ENCODE results near the gene ABCC6. TPM values are rescaled to one million over a fixed set of nuclear protein-coding genes. Genes with fewer than 3 reads are reported as not detected.
"Not testable (repeated sequence)": the region's sequence is repeated elsewhere in the genome, so short reads cannot be mapped to it uniquely, and the experiment has no call there.

The ABCC6 gene
- total RNA-seq, 3 donors from 2014 or later (not counting 1 experiment from before 2014, with no cell fraction given) = 0.16 to 0.25 TPM; not detected in 1

DNA sequence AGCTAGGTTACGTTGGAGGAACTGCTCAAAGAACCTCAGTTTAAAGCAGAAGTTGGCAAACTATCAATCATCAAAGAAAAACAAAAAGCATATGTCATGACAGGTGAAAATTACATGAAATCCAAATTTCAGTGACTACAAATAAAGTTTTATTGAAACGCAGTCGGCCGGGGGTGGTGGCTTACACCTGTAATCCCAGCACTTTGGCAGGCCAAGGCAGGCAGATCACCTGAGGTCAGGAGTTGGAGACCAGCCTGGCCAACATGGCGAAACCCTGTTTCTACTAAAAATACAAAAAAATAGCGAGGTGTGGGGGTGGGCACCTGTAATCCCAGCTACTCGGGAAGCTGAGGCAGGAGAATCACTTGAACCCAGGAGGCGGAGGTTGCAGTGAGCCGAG, 2.8 kb downstream of the ABCC6 start:
- H3K27ac Mint-ChIP-seq; H3K4me3 Mint-ChIP-seq; H3K4me1 Mint-ChIP-seq; intact Hi-C loops (cut with micrococcal nuclease); H3K27me3 ChIP-seq (ENCODE audit: control insufficient read depth, insufficient read depth, low read length); H3K9me3 Mint-ChIP-seq; ATAC-seq; H3K36me3 ChIP-seq (ENCODE audit: control insufficient read depth, insufficient read depth, low read length); H3K27me3 Mint-ChIP-seq (ENCODE audit: low read depth in 2 of 2); H3K27ac ChIP-seq (ENCODE audit: low read length); H3K9me3 ChIP-seq (ENCODE audit: control insufficient read depth, insufficient read depth, low read length); H3K36me3 Mint-ChIP-seq; H3K4me3 ChIP-seq (ENCODE audit: low read length); DNase-seq; H3K4me1 ChIP-seq (ENCODE audit: control insufficient read depth, insufficient read depth, low read length): not testable (repeated sequence)
- 97% methylated on average over 3 of the region's 9 CpGs for WGBS (ENCODE audit: insufficient coverage)

DNA sequence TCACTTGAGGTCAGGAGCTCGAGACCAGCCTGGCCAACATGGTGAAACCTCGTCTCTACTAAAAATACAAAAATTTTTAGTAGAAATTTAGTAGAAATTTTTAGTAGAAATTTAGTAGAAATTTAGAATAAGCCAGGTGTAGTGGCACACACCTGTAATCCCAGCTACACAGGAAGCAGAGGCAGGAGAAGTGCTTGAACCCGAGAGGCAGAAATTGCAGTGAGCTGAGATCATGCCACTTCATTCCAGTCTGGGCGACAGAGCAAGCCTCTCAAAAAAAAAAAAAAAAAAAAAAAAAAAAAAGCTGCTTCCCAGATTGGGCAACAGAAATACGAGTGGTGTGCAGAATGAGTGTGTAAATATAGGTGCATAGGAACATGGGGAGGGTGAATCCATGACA, 4.5 kb downstream of the ABCC6 start:
- H3K4me1 Mint-ChIP-seq; H3K4me3 ChIP-seq (ENCODE audit: low read length); H3K36me3 ChIP-seq (ENCODE audit: control insufficient read depth, insufficient read depth, low read length); H3K36me3 Mint-ChIP-seq; H3K27me3 Mint-ChIP-seq (ENCODE audit: low read depth in 2 of 2); H3K27ac ChIP-seq (ENCODE audit: low read length); H3K4me3 Mint-ChIP-seq; DNase-seq; H3K27me3 ChIP-seq (ENCODE audit: control insufficient read depth, insufficient read depth, low read length); H3K27ac Mint-ChIP-seq; H3K4me1 ChIP-seq (ENCODE audit: control insufficient read depth, insufficient read depth, low read length); H3K9me3 Mint-ChIP-seq; ATAC-seq; H3K9me3 ChIP-seq (ENCODE audit: control insufficient read depth, insufficient read depth, low read length); intact Hi-C loops (cut with micrococcal nuclease): not testable (repeated sequence)
- no CpG with 5 or more reads among the region's 5 CpGs for WGBS (ENCODE audit: insufficient coverage)

DNA sequence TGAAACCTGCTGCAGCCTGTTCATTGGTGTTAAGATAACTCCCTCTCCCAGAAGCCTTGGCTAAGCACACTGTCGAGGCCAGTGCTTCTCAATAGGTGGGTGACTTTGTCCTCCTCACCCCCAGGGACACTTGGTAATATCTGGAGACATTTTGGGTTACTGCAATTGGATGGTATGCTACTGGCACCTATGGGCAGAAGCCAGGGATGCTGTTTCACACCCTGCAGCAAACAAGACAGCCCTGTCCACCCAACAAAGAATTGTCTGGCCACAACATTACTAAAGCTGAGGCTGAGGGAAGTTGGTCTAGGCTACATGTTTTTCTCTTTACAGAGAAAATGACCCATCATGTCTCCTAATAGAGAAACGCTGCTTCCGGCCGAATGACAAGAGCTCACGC, 4.9 kb downstream of the ABCC6 start:
- intact Hi-C loops (cut with micrococcal nuclease); H3K27me3 ChIP-seq (ENCODE audit: control insufficient read depth, insufficient read depth, low read length); H3K27ac Mint-ChIP-seq; H3K36me3 ChIP-seq (ENCODE audit: control insufficient read depth, insufficient read depth, low read length); H3K4me1 ChIP-seq (ENCODE audit: control insufficient read depth, insufficient read depth, low read length); H3K27me3 Mint-ChIP-seq (ENCODE audit: low read depth in 2 of 2); H3K36me3 Mint-ChIP-seq; H3K9me3 ChIP-seq (ENCODE audit: control insufficient read depth, insufficient read depth, low read length); H3K9me3 Mint-ChIP-seq; H3K4me3 ChIP-seq (ENCODE audit: low read length); ATAC-seq; DNase-seq; H3K4me3 Mint-ChIP-seq; H3K4me1 Mint-ChIP-seq; H3K27ac ChIP-seq (ENCODE audit: low read length): not testable (repeated sequence)
- no CpG with 5 or more reads among the region's 5 CpGs for WGBS (ENCODE audit: insufficient coverage)

DNA sequence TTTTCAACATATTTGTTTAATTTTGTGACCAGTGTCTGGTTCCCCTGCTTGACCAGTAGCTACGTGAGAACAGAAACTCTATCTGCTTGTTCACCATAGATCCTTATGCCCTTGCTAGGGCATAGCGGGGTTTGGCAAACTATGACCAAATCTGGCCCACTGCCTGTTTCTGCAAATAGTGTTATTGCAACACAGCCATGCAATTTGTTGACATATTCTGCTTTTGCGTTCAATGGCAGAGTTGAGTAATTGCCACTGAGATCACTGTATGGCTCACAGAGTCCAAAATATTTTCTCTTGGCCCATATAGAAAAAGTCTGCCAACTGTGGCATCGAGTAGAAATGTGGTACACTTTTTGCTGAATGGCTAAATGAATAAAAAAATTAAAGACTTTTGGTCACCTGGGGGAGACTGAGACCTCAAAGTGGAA, 9.4 kb downstream of the ABCC6 start:
- DNase-seq; ATAC-seq; H3K27ac ChIP-seq (ENCODE audit: low read length): not testable (repeated sequence)

DNA sequence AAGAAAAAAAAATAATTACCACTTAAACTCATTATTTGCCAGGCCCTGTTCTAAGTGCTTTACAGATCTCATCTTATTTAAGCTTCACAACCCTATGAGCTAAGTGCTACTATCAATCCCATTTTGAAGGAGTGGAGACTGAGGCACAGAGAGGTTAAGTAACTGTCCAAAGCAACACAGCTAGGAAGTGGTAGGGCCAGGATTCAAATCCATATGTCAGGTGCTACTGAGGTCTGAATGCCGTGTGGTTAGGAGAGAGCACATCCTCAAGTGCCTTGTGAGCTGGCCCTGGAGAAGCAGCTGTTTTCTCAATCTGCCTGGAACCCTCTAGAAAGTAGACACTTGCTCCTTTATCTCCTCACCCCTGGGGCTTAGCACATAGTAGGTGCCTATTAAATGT, 11.9 kb downstream of the ABCC6 start:
- 56% methylated on average over 1 of the region's 1 CpG for WGBS (ENCODE audit: insufficient coverage)
- H3K36me3 Mint-ChIP-seq = not testable (repeated sequence)

More for the DNA sequence above, 9.4 kb downstream of the ABCC6 start:
- H3K27me3 ChIP-seq (ENCODE audit: control insufficient read depth, insufficient read depth, low read length); H3K4me1 Mint-ChIP-seq; H3K27me3 Mint-ChIP-seq (ENCODE audit: low read depth in 2 of 2); H3K4me3 Mint-ChIP-seq; H3K4me3 ChIP-seq (ENCODE audit: low read length); H3K36me3 Mint-ChIP-seq; H3K9me3 ChIP-seq (ENCODE audit: control insufficient read depth, insufficient read depth, low read length); H3K36me3 ChIP-seq (ENCODE audit: control insufficient read depth, insufficient read depth, low read length); H3K27ac Mint-ChIP-seq; H3K9me3 Mint-ChIP-seq; intact Hi-C loops (cut with micrococcal nuclease); H3K4me1 ChIP-seq (ENCODE audit: control insufficient read depth, insufficient read depth, low read length): not testable (repeated sequence)
- 72% methylated on average over 2 of the region's 4 CpGs for WGBS (ENCODE audit: insufficient coverage)

DNA sequence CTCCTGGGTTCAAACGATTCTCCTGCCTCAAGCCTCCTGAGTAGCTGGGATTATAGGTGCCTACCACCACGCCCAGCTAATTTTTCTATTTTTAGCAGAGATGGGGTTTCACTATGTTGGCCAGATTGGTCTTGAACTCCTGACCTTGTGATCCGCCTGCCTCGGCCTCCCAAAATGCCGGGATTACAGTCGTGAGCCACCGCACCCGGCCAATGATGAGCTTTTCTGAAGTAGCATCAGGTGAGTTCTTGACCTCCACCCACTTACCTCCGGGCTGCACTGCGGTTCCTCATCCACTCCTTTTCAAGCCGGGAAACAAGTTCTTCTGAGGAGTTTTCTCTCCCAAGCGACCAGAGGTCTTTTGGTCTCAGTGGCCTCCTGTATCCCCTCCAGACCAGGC, 14.8 kb downstream of the ABCC6 start:
- H3K4me3 Mint-ChIP-seq; DNase-seq; H3K4me3 ChIP-seq (ENCODE audit: low read length); H3K4me1 Mint-ChIP-seq; H3K27ac Mint-ChIP-seq; H3K9me3 ChIP-seq (ENCODE audit: control insufficient read depth, insufficient read depth, low read length); H3K36me3 ChIP-seq (ENCODE audit: control insufficient read depth, insufficient read depth, low read length); H3K9me3 Mint-ChIP-seq; H3K27me3 Mint-ChIP-seq (ENCODE audit: low read depth in 2 of 2); ATAC-seq; H3K36me3 Mint-ChIP-seq; H3K27ac ChIP-seq (ENCODE audit: low read length); H3K27me3 ChIP-seq (ENCODE audit: control insufficient read depth, insufficient read depth, low read length); intact Hi-C loops (cut with micrococcal nuclease); H3K4me1 ChIP-seq (ENCODE audit: control insufficient read depth, insufficient read depth, low read length): not testable (repeated sequence)
- WGBS (ENCODE audit: insufficient coverage) = 88% methylated on average over 8 of the region's 12 CpGs

More for the DNA sequence above, 11.9 kb downstream of the ABCC6 start:
- H3K9me3 ChIP-seq (ENCODE audit: control insufficient read depth, insufficient read depth, low read length); intact Hi-C loops (cut with micrococcal nuclease); ATAC-seq; H3K4me1 ChIP-seq (ENCODE audit: control insufficient read depth, insufficient read depth, low read length); H3K9me3 Mint-ChIP-seq; H3K4me1 Mint-ChIP-seq; H3K27me3 ChIP-seq (ENCODE audit: control insufficient read depth, insufficient read depth, low read length); H3K27ac Mint-ChIP-seq; H3K4me3 Mint-ChIP-seq; H3K27ac ChIP-seq (ENCODE audit: low read length); H3K4me3 ChIP-seq (ENCODE audit: low read length); H3K27me3 Mint-ChIP-seq (ENCODE audit: low read depth in 2 of 2); DNase-seq; H3K36me3 ChIP-seq (ENCODE audit: control insufficient read depth, insufficient read depth, low read length): not testable (repeated sequence)

DNA sequence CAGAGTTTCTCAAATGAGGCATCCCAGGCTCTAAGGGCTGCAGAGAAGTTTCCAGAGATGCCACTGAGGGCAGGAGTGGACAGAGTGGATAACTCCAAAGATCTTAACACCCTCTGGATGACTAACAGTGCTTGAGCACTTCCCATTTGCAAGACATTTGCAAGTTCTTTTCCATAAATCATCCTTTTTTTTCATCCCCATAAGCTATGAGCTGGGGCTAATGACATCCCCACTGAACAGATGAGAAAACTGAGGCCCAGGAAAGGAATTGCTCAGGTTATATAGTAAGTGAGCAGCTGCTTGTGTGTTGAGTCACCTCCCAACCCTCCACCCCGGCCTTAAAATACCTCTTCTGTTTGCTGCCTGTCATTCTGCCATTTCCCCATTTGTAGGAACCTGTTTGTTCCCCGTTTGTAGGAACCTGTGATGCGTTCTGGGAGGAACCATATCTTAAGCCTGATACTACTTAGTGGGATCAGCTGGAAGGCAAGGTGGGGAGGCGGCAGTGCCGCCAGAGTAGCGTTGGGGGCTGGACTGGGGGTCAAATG, 15.4 kb downstream of the ABCC6 start:
- ATAC-seq = peak in 1 of 3 donors; percentile 30
- not testable (repeated sequence) for H3K27ac Mint-ChIP-seq; H3K27ac ChIP-seq (ENCODE audit: low read length)

DNA sequence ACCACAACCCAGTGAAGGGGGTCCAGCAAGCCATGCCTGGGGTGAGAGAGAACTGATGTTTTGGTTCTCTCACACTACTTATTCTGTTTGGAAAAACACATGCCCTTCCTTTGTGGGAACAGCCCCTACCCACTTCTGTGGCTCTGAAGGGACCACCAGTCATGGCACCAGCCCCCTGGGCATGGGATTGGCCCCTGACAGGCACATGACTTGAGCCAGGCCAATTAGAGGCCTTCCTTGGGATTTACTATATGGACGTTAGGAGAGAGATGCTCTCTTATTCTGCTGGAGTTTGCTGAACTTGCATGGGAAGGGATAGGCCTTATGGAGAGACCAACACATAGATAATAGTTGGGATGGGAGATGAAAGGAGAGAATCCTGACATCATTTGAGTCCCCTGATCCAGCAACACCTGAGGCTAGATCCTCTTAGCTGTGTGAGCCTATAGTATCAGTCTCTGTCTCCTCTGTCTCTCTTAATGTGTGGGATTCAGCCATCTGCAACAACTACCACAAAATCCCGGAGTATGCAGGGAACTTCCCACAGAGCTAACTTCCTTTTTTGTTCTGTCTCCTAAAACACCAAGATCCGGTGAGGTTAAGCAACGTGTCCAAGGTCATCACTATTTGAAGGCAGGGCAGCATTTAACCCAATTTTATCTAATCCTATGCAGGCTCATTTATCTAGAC, 16.1 kb downstream of the ABCC6 start:
- DNase-seq; H3K9me3 Mint-ChIP-seq; intact Hi-C loops (cut with micrococcal nuclease); H3K27me3 Mint-ChIP-seq (ENCODE audit: low read depth in 2 of 2); H3K27ac Mint-ChIP-seq; H3K27me3 ChIP-seq (ENCODE audit: control insufficient read depth, insufficient read depth, low read length); H3K36me3 ChIP-seq (ENCODE audit: control insufficient read depth, insufficient read depth, low read length); ATAC-seq; H3K4me3 Mint-ChIP-seq; H3K9me3 ChIP-seq (ENCODE audit: control insufficient read depth, insufficient read depth, low read length); H3K4me3 ChIP-seq (ENCODE audit: low read length); H3K27ac ChIP-seq (ENCODE audit: low read length); H3K4me1 ChIP-seq (ENCODE audit: control insufficient read depth, insufficient read depth, low read length); H3K4me1 Mint-ChIP-seq; H3K36me3 Mint-ChIP-seq: not testable (repeated sequence)
- no CpG with 5 or more reads among the region's 4 CpGs for WGBS (ENCODE audit: insufficient coverage)

More for the DNA sequence above, 15.4 kb downstream of the ABCC6 start:
- H3K4me3 ChIP-seq (ENCODE audit: low read length); H3K27me3 Mint-ChIP-seq (ENCODE audit: low read depth in 2 of 2); H3K36me3 Mint-ChIP-seq; H3K27me3 ChIP-seq (ENCODE audit: control insufficient read depth, insufficient read depth, low read length); H3K9me3 ChIP-seq (ENCODE audit: control insufficient read depth, insufficient read depth, low read length); H3K9me3 Mint-ChIP-seq; H3K4me1 ChIP-seq (ENCODE audit: control insufficient read depth, insufficient read depth, low read length); H3K36me3 ChIP-seq (ENCODE audit: control insufficient read depth, insufficient read depth, low read length); H3K4me1 Mint-ChIP-seq; H3K4me3 Mint-ChIP-seq; intact Hi-C loops (cut with micrococcal nuclease); DNase-seq: not testable (repeated sequence)
- WGBS (ENCODE audit: insufficient coverage) = 76% methylated on average over 5 of the region's 6 CpGs

Data from natural killer cell (primary cell).